Stimulated activated CD4-positive, alpha-beta T cell treated with anti-CD3 and anti-CD28 coated beads, Interleukin-4, amount 100 ng/mL, for 24 hours (primary cell): Measurements from ENCODE around the gene USPL1.
"Not testable (repeated sequence)": the region's sequence is repeated elsewhere in the genome, so short reads cannot be mapped to it uniquely, and the experiment has no call there.

Source experiments
- DNase-seq: peaks from one replicate; pipeline ENCODE4 v3.0.0-alpha.2; 2020

Gene USPL1

DNA sequence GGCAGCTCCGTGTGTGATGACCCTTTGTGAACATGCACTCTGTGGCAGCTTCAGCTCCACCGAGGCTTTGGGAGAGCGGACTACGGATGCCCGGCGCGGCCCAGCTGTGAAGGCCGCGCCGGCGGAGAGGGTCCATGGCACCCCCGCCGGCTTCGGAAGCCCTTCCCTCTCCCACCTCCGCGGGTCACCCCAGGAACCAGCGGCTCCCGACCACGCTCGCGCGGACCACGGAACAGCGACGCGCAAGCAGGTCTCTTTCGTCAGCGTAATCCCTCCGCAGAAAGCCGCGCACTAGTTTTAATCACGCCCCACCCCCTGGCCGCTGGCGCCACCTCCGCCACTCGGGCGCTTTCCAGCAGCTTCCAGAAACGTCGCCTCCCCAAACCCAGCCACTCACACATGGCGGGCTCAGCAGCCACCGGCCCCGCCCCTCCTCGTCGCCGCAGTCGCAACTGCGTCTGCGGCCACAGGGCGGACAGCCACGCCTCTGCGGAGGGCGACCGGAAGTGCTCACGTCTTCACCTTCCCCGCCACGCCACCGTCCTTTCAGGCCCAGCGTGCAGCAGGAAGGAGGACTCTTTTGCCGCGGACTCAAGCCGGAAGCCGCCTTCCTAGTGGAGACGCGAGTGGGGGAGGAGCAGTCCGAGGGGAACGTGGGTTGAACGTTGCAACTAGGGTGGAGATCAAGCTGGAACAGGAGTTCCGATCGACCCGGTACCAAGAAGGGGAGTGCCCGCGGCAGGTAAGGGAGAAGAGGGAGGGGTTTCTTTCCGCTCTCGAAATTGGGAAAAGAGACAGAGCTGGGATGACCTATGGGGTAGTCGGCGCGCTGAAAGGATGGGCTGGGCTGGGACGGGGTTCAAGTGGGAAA, at the start of gene USPL1:
TSS of gene USPL1 (plus strand) at position 606 of the 871 bp plus-strand sequence. CDS start 3,221 bp downstream, outside the sequence.
- peak; percentile 99 for DNase-seq

DNA sequence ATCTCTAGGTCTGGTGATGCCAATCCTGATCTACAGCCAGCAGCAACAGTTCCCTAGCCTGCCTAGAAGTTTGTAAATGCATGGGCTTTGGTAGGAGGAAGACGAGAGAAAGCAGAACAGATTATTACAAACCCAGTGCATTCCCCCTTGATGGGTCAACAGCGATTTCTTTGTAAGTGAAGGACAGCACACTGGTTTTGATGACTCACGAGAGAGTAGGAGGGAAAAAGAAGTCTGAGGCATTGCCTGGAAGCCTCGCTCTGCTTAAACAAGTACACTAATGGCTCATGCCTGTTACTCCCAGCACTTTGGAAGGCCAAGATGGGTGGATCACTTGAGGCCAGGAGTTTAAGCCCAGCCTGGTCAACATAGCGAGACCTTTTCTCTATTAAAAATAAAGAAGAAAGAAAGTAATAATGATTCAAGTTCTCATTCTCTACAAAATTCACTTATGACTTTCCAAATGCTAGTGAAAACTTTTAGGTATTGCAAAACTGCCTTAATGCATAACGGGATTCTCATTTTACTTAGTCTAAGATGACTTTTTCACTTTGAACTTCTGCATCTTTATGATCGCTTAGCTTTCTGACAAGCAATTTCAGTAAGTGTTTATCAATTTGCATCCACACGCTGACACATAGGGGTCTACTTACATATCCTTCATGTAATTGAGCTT, 47.7 kb upstream of the USPL1 start:
- no peak for DNase-seq

DNA sequence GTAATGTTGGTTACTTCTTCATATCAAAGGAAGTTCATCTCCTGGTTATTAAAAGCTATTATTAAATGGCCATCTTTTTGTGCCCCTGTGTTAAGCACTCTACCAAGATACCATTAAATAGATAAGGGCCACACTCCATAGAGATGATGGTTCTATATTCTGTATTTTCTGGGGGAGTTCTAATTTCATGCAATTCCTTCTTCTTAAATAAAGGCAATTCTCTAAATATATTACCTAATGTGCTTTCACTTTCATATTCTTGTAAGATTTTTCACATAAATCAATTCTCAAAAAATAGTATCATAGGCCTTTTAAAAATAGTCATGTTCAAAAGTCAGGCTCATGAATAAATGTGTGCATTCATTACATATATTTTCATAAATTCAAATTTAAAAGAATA, 47.0 kb upstream of the USPL1 start:
- no peak for DNase-seq

DNA sequence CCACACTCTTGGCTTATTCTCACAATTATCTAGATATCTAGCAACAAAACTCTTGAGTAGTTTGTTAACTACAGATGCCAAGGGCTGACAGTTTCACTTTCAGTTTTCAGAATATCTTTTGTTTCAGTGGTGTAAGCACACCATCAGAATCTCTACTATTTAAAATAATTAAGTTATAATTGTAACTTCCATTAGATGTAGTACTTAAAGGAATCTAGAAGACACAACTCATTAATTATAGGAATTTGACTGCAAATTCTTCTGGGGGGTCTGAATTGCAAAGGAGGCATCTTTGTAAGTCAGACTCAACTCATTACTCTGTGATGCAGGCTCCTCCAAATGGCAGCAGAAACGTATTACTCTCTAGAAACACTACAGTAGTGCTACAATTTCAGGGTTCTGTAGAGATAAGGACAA, 44.9 kb upstream of the USPL1 start:
- no peak for DNase-seq

DNA sequence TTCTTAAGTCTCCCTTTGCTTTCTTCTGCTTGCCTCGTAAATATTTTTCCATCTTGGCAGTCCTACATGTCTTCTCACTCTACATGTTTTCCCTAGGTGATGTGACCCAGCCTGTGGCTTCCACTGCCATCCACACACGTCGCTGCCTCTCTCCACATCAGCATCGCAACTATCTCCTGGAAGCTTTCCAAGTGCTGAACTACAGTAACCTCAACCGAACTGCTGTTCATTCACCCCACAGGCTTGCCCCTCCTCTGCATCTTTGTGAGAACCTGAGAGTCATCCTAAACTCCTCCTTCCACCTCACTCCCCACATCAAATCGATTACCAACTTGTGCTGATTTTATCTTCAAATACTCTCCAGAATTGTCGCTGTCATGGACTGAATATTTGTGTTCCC, 41.2 kb upstream of the USPL1 start:
- DNase-seq: peak; percentile 37

DNA sequence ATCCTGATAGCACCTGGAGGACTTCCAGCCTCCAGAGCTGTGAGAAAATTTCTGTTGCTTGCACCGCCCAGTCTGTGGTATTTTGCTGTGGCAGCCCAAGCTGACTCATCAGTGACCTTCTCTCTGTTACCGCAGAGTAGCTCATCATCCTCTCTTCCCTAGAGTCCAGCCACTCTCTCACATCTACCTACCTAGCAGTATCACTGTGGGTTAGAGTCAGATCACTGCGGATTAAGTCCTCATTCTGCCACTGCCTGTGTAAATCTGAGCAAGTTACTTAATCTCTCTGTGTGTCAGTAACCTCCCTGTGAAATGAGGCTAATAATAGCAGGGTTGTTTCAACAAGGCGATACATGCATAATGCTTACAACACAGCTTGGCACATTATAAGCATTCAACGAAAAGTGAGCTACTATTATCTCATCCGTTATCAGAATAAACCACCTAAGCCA, 40.3 kb upstream of the USPL1 start:
- peak; percentile 41 for DNase-seq

DNA sequence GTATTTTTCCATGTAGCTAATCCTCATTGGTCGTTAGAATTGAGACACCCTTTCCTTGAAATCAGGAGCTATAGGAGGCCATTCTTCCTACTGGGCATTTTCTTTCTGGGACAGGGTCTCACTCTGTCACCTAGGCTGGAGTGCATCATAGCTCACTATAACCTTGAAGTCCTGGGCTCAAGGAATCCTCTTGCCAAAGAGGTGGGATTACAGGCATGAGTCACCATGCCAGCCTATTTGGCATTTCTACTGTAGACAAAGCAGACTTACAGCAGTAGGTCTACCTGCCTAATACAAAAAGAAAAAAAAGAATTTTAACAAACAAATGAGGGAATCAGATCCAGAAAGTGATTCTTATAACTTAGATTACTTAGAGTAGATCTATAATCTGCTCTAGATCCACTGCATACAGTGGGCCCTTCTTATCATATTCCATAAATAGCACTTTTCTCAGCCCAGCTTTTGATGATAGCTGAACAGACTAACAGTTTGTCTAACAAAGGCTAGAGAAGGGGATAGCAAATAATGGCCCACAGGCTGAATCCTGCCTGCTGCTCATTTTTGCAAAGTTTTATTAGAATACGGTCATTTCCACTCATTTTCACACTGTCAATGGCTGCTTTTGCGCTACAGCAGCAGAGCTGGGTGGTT, 36.7 kb upstream of the USPL1 start:
- no peak for DNase-seq

DNA sequence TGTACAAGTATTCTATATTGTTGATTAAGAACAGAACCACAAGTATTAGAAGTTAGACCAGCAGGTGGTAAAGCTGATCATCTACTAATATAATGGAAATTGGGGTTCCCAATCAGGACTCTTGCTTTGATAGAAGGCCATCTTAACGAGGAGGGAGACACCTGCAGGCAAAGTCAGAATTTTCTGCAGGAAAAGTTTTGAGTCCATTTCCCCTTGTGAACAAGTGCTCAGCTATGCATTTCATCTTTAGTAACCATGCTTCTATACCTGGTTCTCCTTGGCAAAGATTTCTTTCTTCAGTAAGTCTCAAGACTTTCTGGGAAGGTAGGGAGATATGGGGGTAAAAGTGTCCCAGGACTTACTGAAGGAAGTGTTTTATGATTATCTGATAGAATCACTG, 36.1 kb upstream of the USPL1 start:
- no peak for DNase-seq

DNA sequence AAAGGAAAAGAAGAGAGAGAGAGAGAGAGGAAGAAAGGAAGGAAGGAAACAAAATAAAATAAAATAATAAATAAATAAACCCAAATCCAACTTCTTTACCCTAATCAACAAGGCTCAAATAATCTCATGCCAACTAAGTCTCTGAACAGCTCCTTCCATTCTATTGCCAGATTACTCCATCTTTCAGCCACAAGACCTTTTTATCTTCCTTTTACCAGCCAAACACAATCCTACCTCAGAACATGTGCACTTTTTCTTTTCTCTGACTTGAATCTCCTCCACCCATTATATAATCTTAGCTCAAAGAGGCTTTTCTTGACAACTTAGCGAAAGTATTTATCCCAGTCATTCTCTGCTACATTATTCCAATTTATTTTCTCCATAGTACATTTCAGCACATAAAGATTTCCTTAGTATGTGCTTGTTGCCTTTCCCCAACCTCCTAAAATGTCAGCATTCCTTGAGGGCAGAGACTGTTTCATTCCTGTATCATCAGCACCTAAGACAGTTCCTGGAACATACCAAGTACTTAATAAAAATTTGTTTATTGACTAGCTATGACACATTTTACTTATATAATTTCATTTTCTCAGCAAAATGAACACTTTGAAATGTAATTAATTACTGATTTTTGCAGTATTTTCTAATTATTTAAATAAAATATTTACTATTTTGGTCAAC, 33.5 kb upstream of the USPL1 start:
- no peak for DNase-seq

DNA sequence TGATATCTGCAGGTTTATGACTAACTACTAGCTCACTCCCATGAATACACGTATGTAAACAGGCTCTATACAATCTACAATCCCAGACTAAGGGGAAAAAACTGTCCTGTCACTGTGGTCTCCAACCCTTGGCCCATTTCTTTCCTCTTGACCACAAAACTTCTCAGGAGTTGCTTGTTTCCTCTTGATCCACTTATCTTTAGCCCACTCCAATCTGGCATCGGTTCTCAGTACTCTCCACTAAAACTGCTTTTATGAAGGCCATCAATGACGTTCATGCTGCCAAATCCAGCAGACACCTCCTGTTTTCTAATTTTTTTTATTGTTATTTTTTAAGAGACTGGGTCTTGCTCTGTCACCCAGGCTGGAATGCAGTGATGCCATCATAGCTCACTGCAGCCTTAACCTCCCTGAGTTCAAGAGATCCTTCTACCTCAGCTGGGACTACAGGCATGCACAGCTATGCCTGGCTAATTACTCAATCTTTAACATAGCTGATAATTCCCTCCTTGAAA, 31.9 kb upstream of the USPL1 start:
- no peak for DNase-seq

DNA sequence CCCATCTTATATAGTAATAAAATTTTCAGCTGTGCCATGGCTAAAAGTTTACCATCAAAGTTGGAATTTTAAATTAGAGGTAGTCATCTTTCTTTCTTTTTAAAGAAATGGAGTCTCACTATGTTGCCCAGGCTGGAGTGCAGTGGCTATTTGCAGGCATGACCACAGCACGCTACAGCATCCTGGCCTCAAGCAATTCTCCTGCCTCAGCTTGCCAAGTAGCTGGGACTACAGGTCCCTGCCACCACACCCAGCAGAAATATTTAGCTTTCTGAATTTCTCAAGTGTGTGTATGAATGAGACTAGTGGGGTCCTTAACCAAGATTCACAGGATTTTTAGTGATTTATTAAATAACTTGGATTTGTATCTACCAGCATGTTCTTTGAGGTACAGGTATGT, 30.5 kb upstream of the USPL1 start:
- DNase-seq: no peak

DNA sequence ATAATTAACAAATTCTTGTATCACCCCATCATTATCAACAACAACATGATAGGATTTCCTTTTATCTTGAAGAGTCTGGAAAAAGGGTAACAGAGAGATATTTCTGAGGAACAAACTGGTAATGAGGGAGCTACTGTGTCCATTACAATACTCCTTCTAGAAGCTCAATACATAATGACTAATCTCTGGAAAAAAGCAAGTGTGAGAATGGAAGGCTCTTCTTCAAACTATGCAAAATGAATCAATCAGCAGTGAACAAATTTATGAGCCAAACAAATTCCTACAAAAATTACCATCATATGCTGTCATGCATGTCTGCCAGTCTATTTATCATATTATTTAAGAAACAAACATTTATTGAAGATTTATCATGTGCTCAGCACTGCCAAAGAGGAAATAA, 30.0 kb upstream of the USPL1 start:
- no peak for DNase-seq

DNA sequence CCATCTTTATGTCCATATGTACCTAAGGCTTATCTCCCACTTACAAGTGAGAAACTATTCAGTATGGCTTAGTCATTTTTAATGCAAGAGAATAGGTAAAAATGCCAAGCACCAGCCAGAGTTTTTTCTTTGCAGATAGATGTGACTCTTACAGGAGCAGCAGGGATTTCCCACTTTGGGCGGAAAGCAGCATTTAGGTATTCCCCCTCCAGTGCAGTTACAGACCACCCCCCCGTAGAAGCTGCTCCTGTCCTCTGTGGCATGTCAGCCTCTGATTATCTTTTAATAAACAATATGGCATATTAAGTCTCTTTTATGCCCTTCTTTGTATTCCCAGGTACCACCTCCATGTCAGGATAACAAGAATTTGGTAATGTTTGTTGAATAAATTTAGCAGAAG, 24.7 kb upstream of the USPL1 start:
- no peak for DNase-seq

DNA sequence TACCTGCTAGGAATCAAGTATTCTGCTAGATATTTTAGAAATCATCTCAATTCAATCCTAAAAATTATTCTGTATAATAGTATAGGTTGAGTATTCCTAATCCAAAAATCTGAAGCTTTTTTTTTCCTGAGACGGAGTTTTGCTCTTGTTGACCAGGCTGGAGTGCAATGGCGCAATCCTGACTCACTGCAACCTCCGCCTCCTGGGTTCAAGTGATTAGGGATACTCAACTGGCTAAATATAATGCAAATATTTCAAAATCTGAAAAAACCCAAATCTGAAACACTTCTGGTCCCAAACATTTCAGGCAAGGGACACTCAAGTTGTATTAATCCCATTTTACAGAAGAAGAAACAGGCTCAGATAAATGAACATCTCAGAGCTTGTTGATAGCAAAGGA, 17.2 kb upstream of the USPL1 start:
- no peak for DNase-seq

DNA sequence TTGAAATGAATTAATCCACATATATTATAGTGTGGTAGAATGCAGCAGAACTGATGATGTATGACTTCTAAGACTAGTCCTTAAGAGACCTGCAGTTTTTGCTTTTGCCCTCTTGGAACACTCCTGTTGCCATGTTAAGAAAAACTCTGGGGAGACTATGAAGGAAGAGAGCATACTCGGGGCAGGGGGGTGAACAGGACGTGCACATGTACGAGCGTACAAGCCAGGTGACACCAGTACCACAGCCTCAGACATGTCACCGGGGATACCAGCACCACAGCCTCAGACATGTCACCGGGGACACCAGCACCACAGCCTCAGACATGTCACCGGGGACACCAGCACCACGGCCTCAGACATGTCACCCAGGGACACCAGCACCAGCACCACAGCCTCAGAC, 15.9 kb upstream of the USPL1 start:
- no peak for DNase-seq

DNA sequence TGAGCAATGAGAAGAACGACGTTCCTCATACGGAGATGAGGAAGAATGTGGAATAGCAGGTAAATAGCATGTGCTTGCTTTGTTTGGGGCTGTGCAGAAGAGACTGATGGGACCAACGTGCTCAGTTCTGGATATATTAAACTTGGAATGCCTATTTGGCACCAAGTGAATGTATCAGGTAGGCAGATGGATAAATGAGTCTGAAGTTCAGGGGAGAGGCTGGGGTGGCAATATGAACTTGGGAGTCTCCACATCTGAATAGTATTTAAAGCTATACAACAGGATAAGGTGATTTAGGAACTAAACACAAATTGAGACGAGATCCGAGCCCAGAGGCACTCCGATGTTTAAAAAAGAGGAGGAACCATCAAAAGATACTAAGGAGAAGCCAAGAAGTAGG, 12.7 kb upstream of the USPL1 start:
- DNase-seq: no peak

DNA sequence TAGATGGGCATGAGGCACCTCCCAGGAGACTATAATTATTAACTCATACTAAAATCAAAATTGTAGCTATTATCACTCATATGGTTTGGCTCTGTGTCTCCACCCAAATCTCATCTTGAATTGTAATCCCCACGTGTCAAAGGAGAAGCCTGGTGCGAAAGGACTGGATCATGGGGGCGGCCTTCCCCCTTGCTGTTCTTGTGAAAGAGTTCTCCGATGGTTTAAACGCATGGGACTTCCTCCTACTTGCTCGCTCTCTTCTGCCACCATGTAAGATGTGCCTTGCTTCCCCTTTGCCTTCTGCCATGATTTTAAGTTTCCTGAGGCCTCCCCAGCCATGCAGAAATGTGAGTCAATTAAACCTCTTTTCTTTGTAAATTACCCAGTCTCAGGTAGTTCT, 10.5 kb upstream of the USPL1 start:
- not testable (repeated sequence) for DNase-seq

DNA sequence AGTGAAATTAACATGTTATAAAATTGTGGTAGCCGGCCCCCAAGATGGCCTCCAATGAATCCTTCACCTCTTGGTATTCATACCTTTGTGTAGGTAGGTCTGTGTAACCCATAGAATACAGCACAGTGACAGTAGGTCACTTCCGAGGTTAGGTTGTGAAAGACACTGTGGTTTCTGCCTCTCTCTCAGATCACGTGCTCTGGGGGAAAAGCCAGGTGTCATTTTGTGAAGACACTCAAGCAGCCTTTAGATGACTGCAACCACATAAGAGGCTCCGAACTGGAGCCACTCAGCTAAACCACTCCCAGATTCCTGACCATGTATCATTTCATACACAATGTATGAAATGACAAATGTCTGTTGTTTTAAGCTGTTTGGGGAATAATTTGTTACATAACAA, 9.8 kb upstream of the USPL1 start:
- DNase-seq: peak; percentile 54

DNA sequence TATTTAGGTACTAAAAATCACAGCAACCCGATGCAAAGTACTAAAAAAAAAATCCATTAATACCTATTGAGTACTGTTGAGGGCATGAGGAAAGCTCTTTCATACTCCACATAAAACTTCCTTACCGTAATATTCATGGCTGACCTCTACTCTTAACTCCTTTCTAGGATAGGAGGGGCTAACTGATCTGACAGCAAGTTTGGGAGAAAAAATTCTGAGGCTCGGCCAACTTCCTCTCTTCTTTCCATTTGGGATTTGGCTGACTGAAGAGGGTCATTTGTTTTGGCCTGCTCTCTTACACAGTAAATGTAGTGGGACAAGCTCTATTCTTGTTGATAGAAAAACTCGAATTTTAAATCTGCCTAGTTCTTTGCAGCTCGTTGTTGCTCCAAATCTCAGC, 9.4 kb upstream of the USPL1 start:
- no peak for DNase-seq

DNA sequence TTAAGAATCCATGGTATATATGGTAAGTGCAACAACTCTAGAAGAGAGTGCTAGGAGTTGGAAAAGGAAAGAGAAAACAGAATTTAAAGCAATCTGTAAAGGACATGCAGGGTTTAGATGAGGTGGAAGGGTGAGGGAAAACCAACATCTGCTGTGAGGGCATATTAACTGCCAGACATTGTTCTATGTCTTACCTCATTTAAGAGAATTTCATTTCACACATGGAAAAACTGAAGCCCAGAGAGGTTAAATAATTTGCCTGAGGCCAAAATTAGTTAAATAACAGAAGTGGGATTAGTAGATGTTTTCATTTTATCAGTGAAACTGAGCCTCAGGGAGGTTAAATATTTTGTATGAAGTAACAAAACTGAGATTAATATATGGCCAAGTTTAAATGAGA, 7.4 kb upstream of the USPL1 start:
- no peak for DNase-seq

DNA sequence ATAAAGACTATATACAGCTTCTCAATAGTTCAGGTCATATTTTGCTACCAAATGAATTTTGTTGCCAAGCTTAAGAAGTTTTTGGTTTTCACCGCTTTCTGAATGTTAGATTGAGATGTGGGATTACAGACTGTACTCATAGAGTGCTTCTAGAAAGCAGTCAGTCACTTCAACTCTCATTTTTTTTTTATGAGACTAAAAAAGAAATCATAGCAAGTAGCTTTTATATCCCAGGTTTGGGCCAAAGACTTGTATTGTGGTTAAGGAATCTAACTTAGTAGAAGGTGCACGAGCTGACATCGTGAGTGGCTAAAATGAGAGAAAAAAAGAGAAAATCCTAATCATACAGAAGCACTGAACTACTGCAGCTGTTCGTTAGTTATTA, 2.2 kb upstream of the USPL1 start:
- no peak for DNase-seq

DNA sequence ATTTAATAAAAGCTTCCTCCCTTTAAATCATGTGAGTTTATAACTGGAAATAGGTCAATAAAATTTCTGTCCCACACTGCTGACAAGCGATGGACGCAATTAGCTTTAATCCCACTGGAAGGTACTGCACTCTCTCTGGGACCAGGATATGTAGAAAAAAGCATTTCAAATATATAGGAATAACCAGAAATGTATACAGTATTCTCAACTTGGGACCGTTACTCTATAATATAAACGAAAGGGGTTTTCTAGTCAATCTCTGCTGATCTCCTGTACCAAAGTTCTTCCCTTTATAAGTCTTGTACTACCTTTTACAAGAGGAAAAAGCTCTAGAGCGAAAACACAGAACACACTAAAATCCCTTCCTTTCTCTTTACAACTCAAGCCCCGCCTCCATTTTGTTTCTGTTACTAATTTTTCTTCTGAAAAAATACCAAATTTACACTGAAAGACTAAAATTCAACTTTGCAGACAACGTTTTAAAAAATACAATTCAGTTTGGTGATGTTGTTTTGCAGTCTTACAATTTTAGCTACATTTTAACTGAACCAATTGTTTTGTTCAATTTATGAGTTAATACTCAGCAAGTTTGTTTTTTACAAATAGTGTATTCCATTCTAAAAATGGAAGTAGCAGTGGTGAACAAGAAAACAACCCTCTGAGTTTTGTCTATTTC, 1.7 kb upstream of the USPL1 start:
- DNase-seq: no peak

DNA sequence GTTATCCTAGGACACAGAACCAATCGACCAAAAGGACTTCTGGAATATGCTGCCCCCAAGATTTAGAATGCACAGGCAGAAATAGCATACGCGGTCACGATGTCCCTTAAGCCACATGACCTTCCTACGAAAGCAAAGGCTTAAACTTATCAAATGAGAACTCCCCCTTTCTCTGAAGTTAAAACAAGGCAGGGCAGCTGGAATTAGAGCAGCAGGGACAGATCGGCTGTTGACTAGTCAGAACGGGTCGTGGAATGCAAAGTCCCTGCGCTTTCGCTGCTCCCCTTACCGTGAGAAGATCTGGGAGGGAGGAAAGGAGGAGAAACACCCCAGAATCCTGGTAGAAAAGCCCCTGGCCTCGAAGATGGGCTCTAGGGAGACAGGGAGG, 799 bp upstream of the USPL1 start:
- peak; percentile 51 for DNase-seq
